Lower leg skin (tissue), 4 donors: ENCODE data around the gene XYLT1. TPM values are rescaled to one million over a fixed set of nuclear protein-coding genes. Genes with fewer than 3 reads are reported as not detected.

Experiments
- DNase-seq, 2 donors: peaks; one replicate each; pipeline ENCODE4 v3.0.0-alpha.2; 2019; ENCODE audit warnings: low spot score in 2 of 2
- H3K4me3 ChIP-seq: fragments of 200-600 bp; sonication (generic); 2 replicates; pipeline ENCODE4 v1.5.1; 2017; ENCODE audit warnings: mild to moderate bottlenecking, low read depth; ENCODE audit not compliant: poor library complexity, severe bottlenecking
- POLR2A ChIP-seq, 2 donors: fragments of 450-650 bp; IDR thresholded peaks; one replicate each; pipeline ENCODE4 v1.6.1; 2016 to 2017; ENCODE audit warnings: antibody characterized with exemption in 2 of 2, mild to moderate bottlenecking in 1 of 2, moderate library complexity in 1 of 2
- WGBS, 2 donors: methylation state at CpG; one replicate each; pipeline ENCODE4 v1.1.5; 2018; 5-methylcytosine and 5-hydroxymethylcytosine counted together
- intact Hi-C: fragments of 100-400 bp; cut with DNase I; formaldehyde crosslinking; loops from one replicate; pipeline ENCODE4 v1.15.0; 2023; ENCODE audit warnings: low total_unique reads
- total RNA-seq, 4 donors: library from RNA; depleted of rRNA; stranded (reverse); fragments of >200 nt; gene quantifications; one replicate each; pipeline ENCODE4 v1.1.0, GENCODE V29; 2016
- TF ChIP-seq, protein P1 (sequence below), 3 donors: fragments of 450-650 bp; IDR thresholded peaks; one replicate each; pipeline ENCODE4 v1.5.1; 2016; ENCODE audit warnings: antibody characterized with exemption in 3 of 3, mild to moderate bottlenecking in 3 of 3, moderate library complexity in 2 of 3

The XYLT1 gene
- total RNA-seq, 4 donors from 2014 or later, result 17.2 to 20.3 (median 19.7) TPM

- intact Hi-C loops, result loop anchor here (10.0 kb wide), 1 partner anchor 167 kb away; no protein-coding TSS in a partner anchor
- TF ChIP-seq POLR2A (IDR thresholded peaks at IDR 0.05), result no peak
- TF ChIP-seq, protein P1, sequence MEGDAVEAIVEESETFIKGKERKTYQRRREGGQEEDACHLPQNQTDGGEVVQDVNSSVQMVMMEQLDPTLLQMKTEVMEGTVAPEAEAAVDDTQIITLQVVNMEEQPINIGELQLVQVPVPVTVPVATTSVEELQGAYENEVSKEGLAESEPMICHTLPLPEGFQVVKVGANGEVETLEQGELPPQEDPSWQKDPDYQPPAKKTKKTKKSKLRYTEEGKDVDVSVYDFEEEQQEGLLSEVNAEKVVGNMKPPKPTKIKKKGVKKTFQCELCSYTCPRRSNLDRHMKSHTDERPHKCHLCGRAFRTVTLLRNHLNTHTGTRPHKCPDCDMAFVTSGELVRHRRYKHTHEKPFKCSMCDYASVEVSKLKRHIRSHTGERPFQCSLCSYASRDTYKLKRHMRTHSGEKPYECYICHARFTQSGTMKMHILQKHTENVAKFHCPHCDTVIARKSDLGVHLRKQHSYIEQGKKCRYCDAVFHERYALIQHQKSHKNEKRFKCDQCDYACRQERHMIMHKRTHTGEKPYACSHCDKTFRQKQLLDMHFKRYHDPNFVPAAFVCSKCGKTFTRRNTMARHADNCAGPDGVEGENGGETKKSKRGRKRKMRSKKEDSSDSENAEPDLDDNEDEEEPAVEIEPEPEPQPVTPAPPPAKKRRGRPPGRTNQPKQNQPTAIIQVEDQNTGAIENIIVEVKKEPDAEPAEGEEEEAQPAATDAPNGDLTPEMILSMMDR (IDR thresholded peaks at IDR 0.05), result no peak
- no peak for DNase-seq
- WGBS, 2 donors, result 95 to 96% methylated on average over 9 of the region's 9 CpGs
- H3K4me3 ChIP-seq, result no peak overlapping the region
Measured at GRCh38 chr16:17298238-17298637, 172.5 kb downstream of the XYLT1 start.

DNA sequence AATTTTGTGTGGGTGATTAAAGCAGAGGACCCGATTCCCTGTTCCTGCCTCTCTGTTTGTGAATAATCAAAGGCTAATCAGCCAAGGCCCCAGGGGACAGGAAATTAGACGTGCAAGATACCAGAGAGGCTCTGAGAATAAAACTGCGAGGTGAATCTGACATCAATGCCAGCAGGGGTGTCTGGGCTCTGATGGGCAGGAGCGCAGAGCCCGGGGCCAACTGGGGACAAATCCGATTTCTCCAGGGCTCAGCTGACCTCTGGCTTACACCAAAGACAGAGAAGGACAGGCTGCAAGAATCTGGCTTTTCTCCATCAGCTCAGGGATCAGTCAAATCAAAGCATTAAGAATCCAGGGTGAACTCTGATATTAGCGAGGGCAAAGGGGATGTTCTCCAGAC, 174.3 kb downstream of the XYLT1 start:
- TF ChIP-seq, protein P1 (IDR thresholded peaks at IDR 0.05), result no peak
- TF ChIP-seq POLR2A (IDR thresholded peaks at IDR 0.05), result no peak
- H3K4me3 ChIP-seq, result no peak overlapping the region
- WGBS, 2 donors, result 24 to 27% methylated on average over 7 of the region's 7 CpGs
- no peak for DNase-seq
- intact Hi-C loops, result loop anchor here (10.0 kb wide), 1 partner anchor 168 kb away; no protein-coding TSS in a partner anchor

GRCh38 chr16:17295948-17296347, 174.8 kb downstream of the XYLT1 start:
- 40 to 46% methylated on average over 5 of the region's 5 CpGs for WGBS, 2 donors
- TF ChIP-seq, protein P1 (IDR thresholded peaks at IDR 0.05), result no peak
- TF ChIP-seq POLR2A (IDR thresholded peaks at IDR 0.05), result no peak
- no peak overlapping the region for H3K4me3 ChIP-seq
- DNase-seq, result no peak
- intact Hi-C loops, result loop anchor here (10.0 kb wide), 1 partner anchor 169 kb away; no protein-coding TSS in a partner anchor

- TF ChIP-seq, protein P1 (IDR thresholded peaks at IDR 0.05), result no peak
- TF ChIP-seq POLR2A (IDR thresholded peaks at IDR 0.05), result no peak
- 91 to 95% methylated on average over 3 of the region's 3 CpGs for WGBS, 2 donors
- no peak overlapping the region for H3K4me3 ChIP-seq
- DNase-seq, result no peak
- intact Hi-C loops, result loop anchor here (10.0 kb wide), 1 partner anchor 170 kb away; no protein-coding TSS in a partner anchor
Measured at GRCh38 chr16:17294856-17295255, 175.9 kb downstream of the XYLT1 start.

GRCh38 chr16:17293813-17294558, 176.8 kb downstream of the XYLT1 start:
- no peak for DNase-seq
- H3K4me3 ChIP-seq, result no peak overlapping the region
- intact Hi-C loops, result loop anchor here (10.0 kb wide), 1 partner anchor 171 kb away; no protein-coding TSS in a partner anchor
- 89 to 90% methylated on average over 9 of the region's 9 CpGs for WGBS, 2 donors
- TF ChIP-seq, protein P1 (IDR thresholded peaks at IDR 0.05), result no peak
- no peak for TF ChIP-seq POLR2A (IDR thresholded peaks at IDR 0.05)
